ENCODE results near the gene CDC20B. TPM values are rescaled to one million over a fixed set of nuclear protein-coding genes. Genes with fewer than 3 reads are reported as not detected.

The CDC20B gene
- total RNA-seq (2021; ENCODE audit: unreplicated experiment) (not detected), Bru-seq, nascent RNA (percentile 19 among the genes with signal in this experiment), BruChase-seq, experiment 1, labeled RNA remaining after a 6-hour chase (percentile 11 among the genes with signal in this experiment), BruChase-seq, experiment 2, labeled RNA remaining after a 2-hour chase (percentile 17 among the genes with signal in this experiment)
- 0.01 TPM in 1 of 2 replicates, not detected in the other for polyA plus RNA-seq (2012)
- long read RNA-seq, partial matches to known transcripts = 0 of 1 reads
- long read RNA-seq, other reads (novel, unspliced or antisense) = 1 of 1 reads

- H3K9me3 ChIP-seq (ENCODE audit: control insufficient read depth in 1 of 2, insufficient read depth in 1 of 2, low read depth in 1 of 2, low read length in 2 of 2) = no peaks in the 10 kb centered on the region
- no peaks in the 10 kb centered on the region for H3K27me3 ChIP-seq (ENCODE audit: insufficient read depth, low read length)
- 0 out of 2 replicates have a peak within 1 kb of the TSS, but pooled peaks have one; percentile 3 for H3K27ac ChIP-seq (ENCODE audit: low read depth, low read length)
- TF ChIP-seq EGR1 (IDR thresholded peaks at IDR 0.05; ENCODE audit: low read depth) = no peak
- peak; percentile 76; the same call in 1 of the 2 replicates for TF ChIP-seq ZFX (IDR thresholded peaks at IDR 0.05)
- TF ChIP-seq POLR2A (IDR thresholded peaks at IDR 0.05; ENCODE audit: borderline replicate concordance, extremely low read depth, insufficient read depth, insufficient read length) = peak; percentile 66
- peak; percentile 50; the same call in 1 of the 2 replicates for TF ChIP-seq MAX (IDR thresholded peaks at IDR 0.05)
- TF ChIP-seq JUND (IDR thresholded peaks at IDR 0.05) = no peak
- no peak for TF ChIP-seq FOSL1 (IDR thresholded peaks at IDR 0.05; ENCODE audit: low read depth)
- TF ChIP-seq SP1 (IDR thresholded peaks at IDR 0.05; ENCODE audit: low read depth) = 0 out of 2 replicates have a peak, but pooled peaks have one; percentile 21
- peak; percentile 45; the same call in 1 of the 2 replicates for TF ChIP-seq POLR2AphosphoS5 (IDR thresholded peaks at IDR 0.05; ENCODE audit: low read depth, low read length)
- no peaks in the 10 kb centered on the region; the same call in 1 of the 2 replicates for H4K20me1 ChIP-seq (ENCODE audit: insufficient read depth)
- no peaks in the 10 kb centered on the region for H3K36me3 ChIP-seq (ENCODE audit: control insufficient read depth in 1 of 2, insufficient read depth in 2 of 2, low read length in 2 of 2)
- H3K4me3 ChIP-seq (replicated peaks in 1 of 2; ENCODE audit: low read depth in 1 of 2, low read length in 2 of 2) = peak within 1 kb of the TSS; percentile 35 to 57
- RAD21 ChIA-PET (ENCODE audit: low non-redundant PET in 1 of 2, low total read pairs in 2 of 2, uncharacterized antibody in 2 of 2, unreplicated experiment in 2 of 2) = no interaction called here
- H2AFZ ChIP-seq (ENCODE audit: low read depth, low read length, poor library complexity, severe bottlenecking) = peak within 1 kb of the TSS; percentile 96
- POLR2A ChIA-PET = interaction anchor here (1.1 kb wide), 1 partner anchor 14 kb away, joined by 3 read pairs; the partner anchor contains the start of gene GPX8
- intact Hi-C loops (cut with micrococcal nuclease) = loop anchor here (1.0 to 10.0 kb wide), 8 partner anchors 54 to 1028 kb away; partner anchors contain the start of genes DHX29, IL6ST, MCIDAS and MTREX
- peaks cover 14 to 37% of the 10 kb centered on the region in 2 experiments; a peak in 3 of 4 replicates for H3K4me1 ChIP-seq (ENCODE audit: control insufficient read depth in 1 of 2, insufficient read depth in 2 of 2, low read length in 2 of 2)
- CTCF ChIA-PET = interaction anchor here (0.9 to 3.3 kb wide), 7 partner anchors 13 to 1028 kb away, joined by 3 to 16 read pairs (median 7); partner anchors contain the start of genes CCNO and GPX8
- H3K79me2 ChIP-seq (ENCODE audit: insufficient read depth, low read length) = no peaks in the 10 kb centered on the region
- ATAC-seq = peak; percentile 77
- H3K4me2 ChIP-seq (ENCODE audit: low read length) = peak within 1 kb of the TSS; percentile 85
- no TSS peak for BruUV-seq (replicated peaks)
- H3K9me2 ChIP-seq (ENCODE audit: insufficient read depth) = no peaks in the 10 kb centered on the region
- DNase-seq (ENCODE audit: low read depth, low spot score) = no peak
- peak within 1 kb of the TSS; percentile 53 for H3K9ac ChIP-seq (ENCODE audit: low read length)
Measured at GRCh38 chr5:55172937-55173686, at the start of gene CDC20B. CDC20B (minus strand) TSS chr5:55173177; CDS start chr5:55173000, 177 bp downstream.
